Astrocyte of the spinal cord (primary cell): ENCODE data around the gene GGNBP2.
"Not testable (repeated sequence)": the region's sequence is repeated elsewhere in the genome, so short reads cannot be mapped to it uniquely, and the experiment has no call there.

Experiments used
- DNase-seq: peaks from one replicate; pipeline ENCODE4 v3.0.0; 2011; ENCODE audit warnings: low read depth, low spot score
- H3K4me3 ChIP-seq: 2 replicates; pipeline ENCODE4 v1.5.1; 2011; ENCODE audit warnings: low read depth, mild to moderate bottlenecking, low read length, moderate library complexity
- in situ Hi-C: cut with HindIII; loops from 2 replicates; pipeline ENCODE4 v1.10.0; 2017; ENCODE audit warnings: low sequenced_read_pairs
- TF ChIP-seq, protein P1 (sequence below): IDR thresholded peaks from 2 replicates; pipeline ENCODE4 v1.5.1; 2012; ENCODE audit warnings: low read depth, mild to moderate bottlenecking, low read length, inconsistent platforms

Gene GGNBP2

DNA sequence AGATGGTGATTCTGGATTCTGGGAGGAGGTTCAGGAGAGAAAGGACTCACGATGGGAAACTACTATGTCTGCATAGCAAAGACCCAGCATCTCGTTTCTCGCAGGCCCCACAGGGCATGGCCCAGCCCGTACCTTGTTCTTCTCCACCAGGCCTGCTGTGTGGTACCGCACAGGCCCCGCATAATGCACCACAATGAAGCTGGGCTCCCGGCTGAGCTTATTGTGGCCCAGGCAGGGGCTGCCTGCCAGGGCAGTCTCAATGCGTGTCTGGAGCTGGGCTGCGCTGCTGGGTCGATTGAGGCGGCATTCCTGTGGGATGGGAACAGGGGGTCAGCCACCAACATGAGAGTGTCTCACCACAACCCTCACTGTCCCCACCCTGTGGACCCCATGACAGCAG, 37.9 kb upstream of the GGNBP2 start:
- DNase-seq = no peak
- no peak overlapping the region for H3K4me3 ChIP-seq
- in situ Hi-C loops = no loop called here
- TF ChIP-seq, protein P1, sequence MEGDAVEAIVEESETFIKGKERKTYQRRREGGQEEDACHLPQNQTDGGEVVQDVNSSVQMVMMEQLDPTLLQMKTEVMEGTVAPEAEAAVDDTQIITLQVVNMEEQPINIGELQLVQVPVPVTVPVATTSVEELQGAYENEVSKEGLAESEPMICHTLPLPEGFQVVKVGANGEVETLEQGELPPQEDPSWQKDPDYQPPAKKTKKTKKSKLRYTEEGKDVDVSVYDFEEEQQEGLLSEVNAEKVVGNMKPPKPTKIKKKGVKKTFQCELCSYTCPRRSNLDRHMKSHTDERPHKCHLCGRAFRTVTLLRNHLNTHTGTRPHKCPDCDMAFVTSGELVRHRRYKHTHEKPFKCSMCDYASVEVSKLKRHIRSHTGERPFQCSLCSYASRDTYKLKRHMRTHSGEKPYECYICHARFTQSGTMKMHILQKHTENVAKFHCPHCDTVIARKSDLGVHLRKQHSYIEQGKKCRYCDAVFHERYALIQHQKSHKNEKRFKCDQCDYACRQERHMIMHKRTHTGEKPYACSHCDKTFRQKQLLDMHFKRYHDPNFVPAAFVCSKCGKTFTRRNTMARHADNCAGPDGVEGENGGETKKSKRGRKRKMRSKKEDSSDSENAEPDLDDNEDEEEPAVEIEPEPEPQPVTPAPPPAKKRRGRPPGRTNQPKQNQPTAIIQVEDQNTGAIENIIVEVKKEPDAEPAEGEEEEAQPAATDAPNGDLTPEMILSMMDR = no peak

GRCh38 chr17:36507266-36507665, 37.5 kb upstream of the GGNBP2 start:
- TF ChIP-seq, protein P1 = no peak
- in situ Hi-C loops = no loop called here
- H3K4me3 ChIP-seq = no peak overlapping the region
- DNase-seq = no peak

- H3K4me3 ChIP-seq, in situ Hi-C loops, DNase-seq: not testable (repeated sequence)
Measured at GRCh38 chr17:36508439-36508838, 36.3 kb upstream of the GGNBP2 start.

DNA sequence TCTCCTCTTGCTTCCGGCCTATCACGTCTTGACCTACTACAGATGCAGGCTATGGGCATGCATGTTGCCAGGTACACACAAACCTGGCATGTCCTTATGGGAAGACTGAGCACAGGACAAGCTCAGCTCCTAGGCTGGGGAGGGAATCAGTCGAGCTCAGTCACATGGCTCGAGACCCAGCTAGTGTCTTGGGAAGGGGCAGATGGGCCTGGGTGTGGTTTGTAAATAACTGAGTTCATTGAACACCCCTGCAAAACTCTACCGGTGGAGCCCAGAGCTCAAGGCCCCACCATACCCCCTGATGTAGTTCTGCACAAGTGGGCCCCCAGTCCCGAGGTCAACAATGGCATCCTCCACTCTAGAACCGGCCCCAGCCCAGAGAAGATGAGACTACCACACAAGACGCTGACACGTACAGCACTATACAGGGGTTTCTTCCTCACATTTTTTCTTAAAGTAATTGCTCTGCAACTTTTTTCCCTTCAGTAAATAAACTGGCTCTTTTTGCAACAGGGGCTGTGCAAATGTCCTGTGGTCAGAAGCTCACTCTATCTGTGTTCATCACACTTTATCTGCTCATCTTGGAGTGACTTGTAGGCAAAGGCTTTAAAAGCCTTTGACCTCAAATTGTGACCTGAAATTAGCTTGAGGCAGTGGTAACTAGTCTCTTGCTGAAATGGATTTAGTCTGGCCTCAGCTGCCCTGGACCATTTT, 35.3 kb upstream of the GGNBP2 start:
- TF ChIP-seq, protein P1 = no peak
- no peak overlapping the region for H3K4me3 ChIP-seq
- DNase-seq = no peak
- in situ Hi-C loops = no loop called here

DNA sequence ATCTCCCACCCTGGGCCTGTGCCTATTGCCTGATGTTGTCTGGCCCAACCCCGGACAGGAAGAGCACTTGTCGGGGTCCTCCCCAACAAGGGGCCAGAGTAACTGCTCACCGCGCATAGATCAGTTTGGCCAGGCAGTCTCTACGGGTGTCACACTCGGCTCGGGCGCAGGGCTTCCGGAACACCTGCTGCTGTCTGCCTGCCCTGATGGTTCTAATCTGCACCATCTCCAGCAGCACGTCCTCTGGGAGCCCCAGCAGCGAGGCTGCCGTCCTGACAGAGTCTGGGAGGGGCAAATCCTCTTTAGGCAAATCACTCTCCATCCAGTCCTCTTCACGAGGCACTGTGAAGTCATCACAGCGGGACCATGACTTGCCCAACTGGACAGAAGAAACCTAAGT, 34.1 kb upstream of the GGNBP2 start:
- no peak for DNase-seq
- in situ Hi-C loops = no loop called here
- TF ChIP-seq, protein P1 = no peak
- H3K4me3 ChIP-seq = no peak overlapping the region

GRCh38 chr17:36511216-36511615, 33.5 kb upstream of the GGNBP2 start:
- in situ Hi-C loops = no loop called here
- no peak for DNase-seq
- TF ChIP-seq, protein P1 = no peak
- H3K4me3 ChIP-seq = no peak overlapping the region

GRCh38 chr17:36512641-36513040, 32.1 kb upstream of the GGNBP2 start:
- in situ Hi-C loops = no loop called here
- no peak overlapping the region for H3K4me3 ChIP-seq
- DNase-seq = no peak
- TF ChIP-seq, protein P1 = no peak
